ENCODE measurements around the gene DNAH17.

DNA sequence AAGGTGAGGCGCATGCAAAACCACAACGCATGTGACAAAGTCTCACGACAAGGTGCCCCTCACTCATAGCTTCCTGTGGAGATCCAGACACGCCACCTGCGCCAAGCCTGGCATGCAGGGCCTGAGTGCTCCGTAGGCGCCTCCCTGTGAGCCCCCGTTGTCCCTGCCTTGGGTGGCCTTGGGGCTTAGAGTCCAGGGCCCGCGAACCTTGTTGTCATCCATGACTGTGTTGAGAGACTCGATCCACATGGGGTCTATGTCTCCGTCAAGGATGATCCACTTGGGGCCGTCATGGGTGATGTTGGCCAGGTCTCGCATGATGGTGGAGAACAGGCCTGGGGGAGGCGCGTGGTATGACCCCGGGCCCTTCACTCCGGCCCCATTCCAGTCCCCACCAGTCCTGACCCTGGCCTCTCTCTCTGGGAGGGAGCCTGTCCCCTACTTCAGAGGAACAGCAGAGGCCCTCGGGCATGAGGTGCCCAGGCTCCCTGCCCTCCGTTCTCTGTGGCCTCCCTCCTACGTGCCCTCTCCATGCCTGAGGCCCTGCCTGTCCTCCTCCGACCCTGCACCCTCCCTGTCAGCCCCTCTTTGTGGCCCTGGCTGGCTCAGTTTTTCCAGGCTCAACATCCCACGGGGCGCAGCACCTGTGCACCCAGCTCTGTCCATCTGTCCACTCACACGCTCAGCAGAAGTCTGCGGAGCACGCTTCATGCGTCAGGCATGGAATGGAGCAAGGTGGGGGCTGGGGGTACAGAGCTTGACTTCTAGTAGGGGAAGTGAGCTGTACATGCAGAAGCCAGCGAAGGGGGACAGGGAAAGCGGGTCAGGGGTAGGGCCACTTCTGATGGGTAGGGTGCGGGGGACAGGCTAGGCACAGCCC, 85.7 kb downstream of the DNAH17 start:
- TF ChIP-seq POLR2A (IDR thresholded peaks at IDR 0.05; ENCODE audit: low read depth, low read length): no peak
- TF ChIP-seq POLR2AphosphoS5 (IDR thresholded peaks at IDR 0.05; ENCODE audit: low read depth, low read length): no peak

Measured in GM12892 (cell line).